HL-60 (cell line): ENCODE measurements around the gene HOXB3.

ENCODE experiments used
- DNase-seq, 2 experiments: peaks; one replicate each; pipeline ENCODE4 v3.0.0-alpha.2; 2010 to 2020; ENCODE audit warnings: low read depth in 1 of 2, low spot score in 1 of 2
- H3K27ac ChIP-seq: fragments of 250-450 bp; sonication (Bioruptor Pico); replicated peaks from 2 replicates; pipeline ENCODE4 v1.5.1; 2020; ENCODE audit warnings: mild to moderate bottlenecking, moderate library complexity
- H3K27me3 ChIP-seq: fragments of 250-450 bp; sonication (Bioruptor Pico); 2 replicates; pipeline ENCODE4 v1.5.1; 2021; ENCODE audit warnings: mild to moderate bottlenecking, moderate library complexity; ENCODE audit not compliant: insufficient read depth, poor library complexity, severe bottlenecking
- H3K4me3 ChIP-seq: replicated peaks from 2 replicates; pipeline ENCODE4 v1.5.1; 2011; ENCODE audit warnings: mild to moderate bottlenecking, control low read depth, low read length; ENCODE audit not compliant: insufficient read depth
- GABPA ChIP-seq: IDR thresholded peaks from 2 replicates; pipeline ENCODE4 v1.6.1; 2012; ENCODE audit warnings: low read depth
- POLR2AphosphoS5 ChIP-seq: IDR thresholded peaks from 2 replicates; pipeline ENCODE4 v1.6.1; 2012; ENCODE audit warnings: low read depth
- REST ChIP-seq: IDR thresholded peaks from 2 replicates; pipeline ENCODE4 v1.6.1; 2012; ENCODE audit warnings: low read depth; ENCODE audit not compliant: insufficient replicate concordance
- SPI1 ChIP-seq: IDR thresholded peaks from 2 replicates; pipeline ENCODE4 v1.6.1; 2012; ENCODE audit warnings: low read depth, mild to moderate bottlenecking, borderline replicate concordance
- TF ChIP-seq, protein P1 (sequence below): IDR thresholded peaks from one replicate; pipeline ENCODE4 v1.5.1; 2011; ENCODE audit warnings: low read length, control low read depth, inconsistent platforms; ENCODE audit not compliant: insufficient read depth

The HOXB3 gene

GRCh38 chr17:48605991-48606891 is 16.2 kb upstream of the HOXB3 start:
- no peak overlapping the region for H3K27ac ChIP-seq
- H3K4me3 ChIP-seq = no peak overlapping the region
- TF ChIP-seq GABPA (no peak), POLR2AphosphoS5 (no peak), SPI1 (no peak), REST (no peak)
- TF ChIP-seq, protein P1, sequence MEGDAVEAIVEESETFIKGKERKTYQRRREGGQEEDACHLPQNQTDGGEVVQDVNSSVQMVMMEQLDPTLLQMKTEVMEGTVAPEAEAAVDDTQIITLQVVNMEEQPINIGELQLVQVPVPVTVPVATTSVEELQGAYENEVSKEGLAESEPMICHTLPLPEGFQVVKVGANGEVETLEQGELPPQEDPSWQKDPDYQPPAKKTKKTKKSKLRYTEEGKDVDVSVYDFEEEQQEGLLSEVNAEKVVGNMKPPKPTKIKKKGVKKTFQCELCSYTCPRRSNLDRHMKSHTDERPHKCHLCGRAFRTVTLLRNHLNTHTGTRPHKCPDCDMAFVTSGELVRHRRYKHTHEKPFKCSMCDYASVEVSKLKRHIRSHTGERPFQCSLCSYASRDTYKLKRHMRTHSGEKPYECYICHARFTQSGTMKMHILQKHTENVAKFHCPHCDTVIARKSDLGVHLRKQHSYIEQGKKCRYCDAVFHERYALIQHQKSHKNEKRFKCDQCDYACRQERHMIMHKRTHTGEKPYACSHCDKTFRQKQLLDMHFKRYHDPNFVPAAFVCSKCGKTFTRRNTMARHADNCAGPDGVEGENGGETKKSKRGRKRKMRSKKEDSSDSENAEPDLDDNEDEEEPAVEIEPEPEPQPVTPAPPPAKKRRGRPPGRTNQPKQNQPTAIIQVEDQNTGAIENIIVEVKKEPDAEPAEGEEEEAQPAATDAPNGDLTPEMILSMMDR = no peak
- H3K27me3 ChIP-seq = peaks cover 72% of the 10 kb centered on the region
- no peak for DNase-seq

- H3K27me3 ChIP-seq = peaks cover 69% of the 10 kb centered on the region
- TF ChIP-seq REST (no peak), SPI1 (no peak), POLR2AphosphoS5 (no peak)
- TF ChIP-seq, protein P1 = no peak
- DNase-seq = no peak
- H3K27ac ChIP-seq = no peak overlapping the region
- no peak overlapping the region for H3K4me3 ChIP-seq
Observed at GRCh38 chr17:48605409-48605919, 15.4 kb upstream of the HOXB3 start.

DNA sequence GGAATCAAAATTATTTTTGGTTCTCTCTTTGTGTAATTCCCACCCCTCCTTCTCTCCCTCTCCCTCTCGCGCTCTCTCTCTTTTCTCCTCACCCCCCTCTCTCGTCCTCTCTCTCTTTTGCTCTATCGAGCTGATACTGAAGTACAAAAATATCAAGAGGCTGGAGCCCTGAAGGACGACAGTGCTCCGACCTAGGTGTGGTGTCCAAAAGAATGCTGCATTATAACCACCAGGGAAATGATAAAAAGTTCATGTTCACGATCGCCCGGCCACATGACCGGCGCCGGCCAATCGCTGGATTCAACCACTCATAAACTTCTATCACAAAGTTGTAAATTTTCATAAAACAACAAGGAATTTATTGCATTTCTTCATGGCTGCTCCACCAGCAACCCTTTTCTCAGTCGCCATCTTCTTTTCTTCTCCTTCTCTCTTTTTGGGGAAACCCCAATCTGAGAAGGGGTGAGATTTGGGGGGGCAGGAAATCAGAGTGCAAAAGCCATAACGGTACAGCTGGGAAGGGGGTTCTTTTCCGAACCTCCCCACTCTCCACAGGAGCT is 14.8 kb upstream of the HOXB3 start, which contains the start of gene HOXB6:
Gene HOXB6 (minus strand): TSS at position 217 of the 560 bp plus-strand sequence. CDS start 6,836 bp downstream, outside the sequence.
- DNase-seq = no peak
- Histone ChIP-seq H3K27me3 (peaks cover 69% of the 10 kb centered on the region), H3K27ac (no peak within 1 kb of the TSS), H3K4me3 (no peak within 1 kb of the TSS)
- TF ChIP-seq REST (no peak), GABPA (no peak), POLR2AphosphoS5 (no peak), SPI1 (no peak)
- TF ChIP-seq, protein P1 = no peak
